Esophagus muscularis mucosa (tissue), 4 donors: Measurements from ENCODE around the gene HIVEP2. TPM values are rescaled to one million over a fixed set of nuclear protein-coding genes. Genes with fewer than 3 reads are reported as not detected.

Source experiments
- DNase-seq: peaks from one replicate; pipeline ENCODE4 v3.0.0-alpha.2; 2017; ENCODE audit errors: extremely low spot score
- H3K27ac ChIP-seq, 4 donors: fragments of 200-600 bp; sonication (generic); replicated peaks in 1 of 4; 1 replicate in 3 of 4; 2 replicates in 1 of 4; pipeline ENCODE4 v1.5.1; 2016 to 2019; ENCODE audit warnings: mild to moderate bottlenecking in 1 of 4
- H3K27me3 ChIP-seq, 4 donors: fragments of 200-600 bp; sonication (generic); one replicate each; pipeline versions ENCODE4 v1.5.1 to v1.6.0; 2016 to 2019
- H3K36me3 ChIP-seq, 4 donors: fragments of 200-600 bp; sonication (generic); one replicate each; pipeline ENCODE4 v1.5.1; 2016 to 2019
- H3K4me1 ChIP-seq, 4 donors: fragments of 200-600 bp; sonication (generic); one replicate each; pipeline ENCODE4 v1.5.1; 2016 to 2019
- H3K4me3 ChIP-seq, 4 donors: fragments of 200-600 bp; sonication (generic); 1 replicate in 2 of 4; 2 replicates in 2 of 4; pipeline ENCODE4 v1.5.1; 2016 to 2019; ENCODE audit warnings: mild to moderate bottlenecking in 4 of 4, moderate library complexity in 1 of 4
- H3K9me3 ChIP-seq, 4 donors: fragments of 200-600 bp; sonication (generic); 1 replicate in 3 of 4; 2 replicates in 1 of 4; pipeline ENCODE4 v1.5.1; 2016 to 2019
- CTCF ChIP-seq, 3 experiments: fragments of 200-600 bp in 2 of 3; fragments of 450-650 bp in 1 of 3; sonication (generic) in 2 of 3; IDR thresholded peaks; one replicate each; pipeline ENCODE4 v1.5.1; 2017 to 2019; ENCODE audit warnings: antibody characterized with exemption in 3 of 3, mild to moderate bottlenecking in 2 of 3, moderate library complexity in 1 of 3
- EP300 ChIP-seq: sonication (generic); formaldehyde crosslinking; IDR thresholded peaks from one replicate; pipeline ENCODE4 v1.6.1; 2017; ENCODE audit warnings: antibody characterized with exemption
- POLR2A ChIP-seq: fragments of 450-650 bp; IDR thresholded peaks from one replicate; pipeline ENCODE4 v1.6.1; 2017; ENCODE audit warnings: antibody characterized with exemption, moderate library complexity, mild to moderate bottlenecking, low read depth
- POLR2AphosphoS5 ChIP-seq, 2 donors: sonication (generic); formaldehyde crosslinking; IDR thresholded peaks; one replicate each; pipeline ENCODE4 v1.6.1; 2017; ENCODE audit warnings: antibody characterized with exemption in 2 of 2
- WGBS: methylation state at CpG from one replicate; pipeline ENCODE4 v1.1.5; 2018; 5-methylcytosine and 5-hydroxymethylcytosine counted together
- intact Hi-C: fragments of 100-400 bp; cut with DNase I; formaldehyde crosslinking; loops from one replicate; pipeline ENCODE4 v1.15.1; 2023
- total RNA-seq, 4 donors: library from RNA; depleted of rRNA; stranded (reverse); fragments of >200 nt; gene quantifications; one replicate each; pipeline versions ENCODE4 v1.1.0 to v1.2.1, GENCODE V29; 2016

HIVEP2 gene
- total RNA-seq, 4 donors from 2014 or later, result 20.3 to 29.3 (median 22.1) TPM

GRCh38 chr6:142825760-142826159, 119.2 kb downstream of the HIVEP2 start:
- Histone ChIP-seq H3K36me3 (no peaks in the 10 kb centered on the region), H3K27ac (no peak overlapping the region), H3K27me3 (no peaks in the 10 kb centered on the region), H3K4me3 (no peak overlapping the region), H3K4me1 (peaks cover 25 to 56% (median 41%) of the 10 kb centered on the region in 4 donors), H3K9me3 (no peaks in the 10 kb centered on the region)
- no peak for DNase-seq
- 100% methylated on average over 1 of the region's 1 CpG for WGBS
- intact Hi-C loops, result no loop called here
- TF ChIP-seq POLR2AphosphoS5 (IDR thresholded peaks at IDR 0.05) (no peak), CTCF (IDR thresholded peaks at IDR 0.05) (no peak), EP300 (no peak), POLR2A (no peak)

DNA sequence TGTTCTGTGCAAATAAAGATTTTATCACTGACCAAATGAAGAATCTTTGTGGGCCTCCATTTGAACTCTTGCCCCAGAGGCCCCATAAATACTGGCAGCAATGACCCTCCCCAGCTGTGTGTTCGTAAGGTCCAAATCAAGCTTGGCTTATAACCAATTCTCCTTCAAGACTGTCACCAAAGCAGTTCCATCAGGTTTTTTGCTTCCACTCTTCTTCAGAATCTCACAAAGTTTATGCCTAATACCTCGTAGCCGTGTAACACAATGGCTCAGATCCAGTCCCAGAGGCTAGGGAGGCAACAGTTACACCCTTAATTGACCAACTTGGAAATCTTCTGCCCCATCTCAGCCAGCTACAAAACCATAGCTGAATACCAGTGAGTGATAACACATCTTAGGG, 120.5 kb downstream of the HIVEP2 start:
- peaks cover 33 to 65% (median 53%) of the 10 kb centered on the region in 4 donors for H3K4me1 ChIP-seq
- no peaks in the 10 kb centered on the region for H3K27me3 ChIP-seq
- TF ChIP-seq EP300, result no peak
- no peak for TF ChIP-seq POLR2A
- no peak for TF ChIP-seq POLR2AphosphoS5 (IDR thresholded peaks at IDR 0.05)
- TF ChIP-seq CTCF (IDR thresholded peaks at IDR 0.05), result no peak
- 32% methylated on average over 3 of the region's 3 CpGs for WGBS
- intact Hi-C loops, result no loop called here
- H3K9me3 ChIP-seq, result no peaks in the 10 kb centered on the region
- H3K27ac ChIP-seq, result no peak overlapping the region
- no peak for DNase-seq
- H3K36me3 ChIP-seq, result no peaks in the 10 kb centered on the region
- no peak overlapping the region for H3K4me3 ChIP-seq

DNA sequence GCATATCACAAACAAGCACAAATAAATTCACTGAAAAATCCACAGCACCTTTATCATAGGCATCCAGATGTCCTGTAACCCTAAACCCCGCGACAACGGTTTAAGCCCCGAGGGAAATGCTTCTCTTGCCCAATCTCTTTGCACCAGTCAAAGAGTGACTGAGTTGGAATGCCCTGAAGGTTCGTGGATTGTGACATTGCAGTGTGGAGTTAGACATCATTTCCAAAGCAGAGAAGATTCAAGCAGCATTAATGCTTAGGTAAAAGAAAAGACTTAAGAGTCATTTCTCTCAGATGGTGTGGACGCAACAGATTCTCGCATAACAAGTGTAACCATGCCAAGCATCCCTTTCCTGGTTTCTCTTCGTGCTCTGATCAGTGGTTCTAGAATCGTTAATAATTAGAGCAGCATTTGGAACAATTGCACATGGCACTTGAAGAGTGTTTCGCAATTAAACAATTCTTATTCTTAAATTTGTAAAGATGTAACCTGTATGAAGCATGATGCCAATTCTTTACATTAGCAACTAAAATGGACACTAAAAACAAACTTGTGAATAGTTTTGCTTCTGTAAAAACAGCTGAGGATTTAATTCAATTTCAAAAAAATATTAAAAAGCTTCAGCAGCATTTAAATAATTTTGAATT, 121.6 kb downstream of the HIVEP2 start:
- Histone ChIP-seq H3K4me3 (no peak overlapping the region), H3K4me1 (peaks cover 36 to 71% (median 59%) of the 10 kb centered on the region in 4 donors), H3K27ac (no peak overlapping the region), H3K9me3 (no peaks in the 10 kb centered on the region), H3K36me3 (no peaks in the 10 kb centered on the region), H3K27me3 (no peaks in the 10 kb centered on the region)
- WGBS, result 84% methylated on average over 10 of the region's 10 CpGs
- intact Hi-C loops, result no loop called here
- no peak for DNase-seq
- TF ChIP-seq POLR2A (no peak), POLR2AphosphoS5 (IDR thresholded peaks at IDR 0.05) (no peak), CTCF (IDR thresholded peaks at IDR 0.05) (no peak), EP300 (no peak)

DNA sequence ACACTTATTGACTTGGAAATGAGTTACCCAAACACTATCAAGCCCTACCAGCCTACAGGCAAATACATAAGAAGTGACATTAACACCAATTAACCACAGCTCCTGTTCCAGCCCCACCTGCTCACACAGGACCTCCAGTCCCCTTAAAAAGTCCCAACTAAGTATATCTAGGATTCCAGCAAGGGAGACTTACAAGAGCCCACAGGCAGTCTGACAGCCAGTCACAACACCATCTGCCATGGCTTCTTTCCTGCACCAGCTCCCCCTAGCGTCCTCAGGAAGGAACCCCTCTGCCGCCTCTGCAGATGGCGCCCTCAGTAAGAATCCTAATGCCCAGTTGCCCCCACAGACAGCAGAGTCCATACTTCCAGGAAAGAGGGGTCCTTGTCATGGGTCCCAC, 122.1 kb downstream of the HIVEP2 start:
- Histone ChIP-seq H3K36me3 (no peaks in the 10 kb centered on the region), H3K4me3 (no peak overlapping the region), H3K4me1 (peaks cover 36 to 68% (median 54%) of the 10 kb centered on the region in 4 donors), H3K27ac (no peak overlapping the region), H3K27me3 (no peaks in the 10 kb centered on the region), H3K9me3 (no peaks in the 10 kb centered on the region)
- intact Hi-C loops, result no loop called here
- DNase-seq, result no peak
- WGBS, result 14% methylated on average over 1 of the region's 3 CpGs
- peak in 1 of 3 experiments; percentile 10 for TF ChIP-seq CTCF (IDR thresholded peaks at IDR 0.05)
- no peak for TF ChIP-seq EP300

DNA sequence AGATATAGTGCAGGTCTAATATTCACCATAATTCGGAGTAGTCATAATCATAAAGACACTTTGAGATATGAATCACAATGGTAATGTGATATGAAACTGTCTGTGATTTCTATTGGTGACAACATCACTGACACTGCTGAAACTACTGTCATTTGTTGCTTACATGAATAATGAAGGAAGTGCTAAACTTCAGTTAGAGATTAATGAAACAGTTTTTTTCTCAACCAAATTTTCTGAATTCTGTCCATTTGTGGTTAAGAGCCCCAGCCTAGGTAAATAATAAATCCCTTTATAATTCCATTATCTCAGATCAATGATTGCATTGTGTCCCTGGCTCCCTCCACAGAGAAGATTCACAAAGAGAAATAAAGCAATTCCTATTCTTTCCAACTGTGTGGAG, 122.6 kb downstream of the HIVEP2 start:
- peaks cover 31 to 64% (median 50%) of the 10 kb centered on the region in 4 donors for H3K4me1 ChIP-seq
- 97% methylated on average over 1 of the region's 1 CpG for WGBS
- intact Hi-C loops, result no loop called here

More for the DNA sequence above, 122.6 kb downstream of the HIVEP2 start:
- TF ChIP-seq POLR2A, result no peak
- no peak for TF ChIP-seq POLR2AphosphoS5 (IDR thresholded peaks at IDR 0.05)
- TF ChIP-seq CTCF (IDR thresholded peaks at IDR 0.05), result no peak
- TF ChIP-seq EP300, result no peak
- no peaks in the 10 kb centered on the region for H3K9me3 ChIP-seq
- DNase-seq, result no peak
- no peak overlapping the region for H3K4me3 ChIP-seq
- no peaks in the 10 kb centered on the region for H3K27me3 ChIP-seq
- no peaks in the 10 kb centered on the region for H3K36me3 ChIP-seq
- H3K27ac ChIP-seq, result no peak overlapping the region
